Measurements from ENCODE around the gene SUPT20HL1. TPM values are rescaled to one million over a fixed set of nuclear protein-coding genes. Genes with fewer than 3 reads are reported as not detected.

The SUPT20HL1 gene
- not detected in 2 replicates for total RNA-seq

GRCh38 chrX:24360272-24360671 is at the start of gene SUPT20HL1:
Gene SUPT20HL1, plus strand, starts transcription at chrX:24360639. Its CDS starts 2,122 bp downstream, at chrX:24362761.

GRCh38 chrX:24314019-24314635 is 46.3 kb upstream of the SUPT20HL1 start, which contains the start of gene SUPT20HL2:
Gene SUPT20HL2, minus strand, starts transcription at chrX:24314069. Its CDS starts 754 bp downstream, at chrX:24313315.

Other genes with a start within 250 kb of the SUPT20HL1 start
- 11.2 and 14.8 TPM in 2 replicates for gene ZFX, start 210.9 kb upstream of the SUPT20HL1 start, total RNA-seq
- gene SUPT20HL2, start 46.6 kb upstream of the SUPT20HL1 start, total RNA-seq: not detected in 2 replicates
- 5.0 and 8.3 TPM in 2 replicates for gene PDK3, start 104.6 kb downstream of the SUPT20HL1 start, total RNA-seq